NCI-H2081 (cell line): ENCODE results near the gene GALT.
A peak's percentile ranks its signal among the peaks of the same experiment; 100 is the strongest.

Source experiments
- DNase-seq, 2 experiments: peaks; one replicate each; lab custom pipeline; 2025; lab: John Stamatoyannopoulos, UW

GALT gene

GRCh38 chr9:34651876-34652601 lies 5.6 kb downstream of the GALT start, which contains the start of gene IL11RA:
Gene IL11RA, plus strand, starts transcription at chr9:34652185. Its CDS starts 3,033 bp downstream, at chr9:34655218.
- no peak for DNase-seq

DNA sequence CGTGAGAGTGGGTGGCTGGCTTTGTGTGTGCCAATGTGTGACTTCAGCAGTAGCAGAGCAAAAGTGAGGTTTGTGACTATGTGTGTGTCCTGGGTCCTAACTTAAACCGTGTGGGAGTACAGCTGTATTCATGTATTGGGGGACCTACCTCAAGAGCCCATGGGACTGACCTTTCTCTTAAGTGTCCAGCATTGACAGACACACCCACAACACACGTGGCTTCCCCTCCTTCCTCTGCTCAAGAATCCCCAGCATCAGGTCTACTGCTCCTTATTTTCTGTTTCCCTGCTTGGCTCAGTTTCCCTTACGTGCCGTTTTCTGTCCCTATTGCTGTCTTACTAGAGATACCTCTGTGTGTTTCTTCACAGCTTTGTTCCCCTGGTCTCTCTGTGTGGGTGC lies 6.1 kb downstream of the GALT start:
- no peak for DNase-seq

DNA sequence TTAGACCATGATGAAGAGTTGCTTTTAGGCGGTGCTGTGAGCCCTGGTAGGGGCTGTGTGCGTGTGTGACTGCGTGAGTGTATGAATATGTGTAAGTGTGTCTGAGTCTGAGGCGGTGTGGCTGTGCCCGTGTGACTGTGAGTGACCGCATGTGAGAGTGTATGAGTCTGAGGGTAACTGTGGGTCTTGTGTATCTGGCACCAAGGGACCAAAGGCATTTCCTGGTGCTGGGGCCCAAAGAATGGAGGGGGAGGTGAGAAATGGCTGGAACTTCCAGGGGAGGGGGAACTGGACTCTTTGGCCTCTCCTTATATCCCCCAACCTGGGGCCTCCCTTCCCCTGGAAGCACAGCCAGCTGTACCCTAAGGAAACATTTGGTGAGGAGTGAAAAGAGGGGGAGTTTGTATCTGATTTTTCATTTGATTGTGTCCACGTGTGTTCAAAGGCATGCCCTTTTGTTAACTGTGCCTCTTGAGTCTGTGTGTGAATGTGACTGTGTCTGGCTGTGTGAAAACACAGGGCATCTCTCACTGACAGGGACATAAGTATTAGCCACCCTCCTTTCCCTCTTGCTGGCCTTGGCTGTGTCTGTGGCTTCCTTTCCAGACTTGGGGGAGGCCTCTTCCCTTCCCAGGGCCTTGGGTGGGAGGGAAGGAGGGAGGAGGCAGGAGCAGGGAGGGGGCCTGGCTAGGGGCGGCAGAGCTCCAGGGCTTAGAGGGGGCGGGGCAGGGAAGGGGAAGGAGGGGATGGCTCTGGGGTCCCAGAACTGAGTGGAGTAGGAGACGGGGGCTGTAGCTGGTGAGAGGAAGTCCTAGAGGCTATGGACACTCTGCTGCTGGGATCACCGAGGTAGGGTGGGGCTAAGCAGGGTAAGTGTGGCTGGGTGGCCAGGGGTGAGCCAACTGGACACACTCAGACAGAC lies 6.9 kb downstream of the GALT start:
- DNase-seq = no peak

GRCh38 chr9:34654323-34655051 lies 8.0 kb downstream of the GALT start:
- peak; percentile 60 to 73 for DNase-seq

DNA sequence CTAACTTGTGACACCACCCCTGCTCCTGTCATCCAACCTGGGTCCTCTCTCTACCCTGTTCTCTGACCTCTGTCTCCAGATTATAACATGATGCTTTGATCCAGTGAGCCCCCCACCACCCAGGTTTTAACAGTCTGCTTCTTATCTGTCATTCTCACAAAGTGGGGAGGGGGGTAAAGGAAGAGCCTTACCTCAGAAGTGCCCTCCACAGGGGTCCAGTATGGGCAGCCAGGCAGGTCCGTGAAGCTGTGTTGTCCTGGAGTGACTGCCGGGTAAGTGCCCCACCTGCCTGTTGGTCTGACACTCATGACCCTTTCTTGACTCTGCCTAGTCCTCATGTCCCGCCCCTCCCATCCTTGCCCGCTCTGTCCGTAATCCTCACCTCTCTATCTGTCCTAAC lies 8.9 kb downstream of the GALT start:
- no peak for DNase-seq

DNA sequence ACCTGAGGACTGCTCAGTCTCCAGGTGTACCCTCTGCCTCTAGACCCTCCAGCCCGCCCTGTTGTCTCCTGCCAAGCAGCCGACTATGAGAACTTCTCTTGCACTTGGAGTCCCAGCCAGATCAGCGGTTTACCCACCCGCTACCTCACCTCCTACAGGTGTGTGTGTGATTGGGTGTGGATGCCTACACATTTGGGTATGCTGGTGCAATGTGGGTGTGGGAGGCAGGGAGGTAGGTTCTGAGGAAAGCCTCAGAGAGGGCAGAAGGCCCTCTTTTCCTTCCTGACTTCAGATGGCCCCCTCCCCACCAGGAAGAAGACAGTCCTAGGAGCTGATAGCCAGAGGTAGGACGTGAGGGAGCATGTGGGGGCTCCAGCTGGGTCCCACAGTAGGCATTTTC lies 10.5 kb downstream of the GALT start:
- DNase-seq = no peak

DNA sequence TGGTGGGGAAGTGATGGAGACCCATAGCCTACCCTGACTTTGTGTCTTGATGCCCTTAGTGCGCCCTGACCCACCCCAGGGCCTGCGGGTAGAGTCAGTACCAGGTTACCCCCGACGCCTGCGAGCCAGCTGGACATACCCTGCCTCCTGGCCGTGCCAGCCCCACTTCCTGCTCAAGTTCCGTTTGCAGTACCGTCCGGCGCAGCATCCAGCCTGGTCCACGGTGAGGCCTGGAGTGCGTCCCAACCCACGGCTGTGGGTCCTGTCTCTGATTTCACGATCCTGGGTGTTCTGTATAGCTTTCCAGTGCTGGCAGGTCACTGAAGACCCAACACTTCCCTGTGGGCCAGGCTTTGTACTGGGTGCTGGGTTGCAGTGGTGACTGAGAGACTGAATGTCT lies 12.0 kb downstream of the GALT start:
- DNase-seq = no peak

DNA sequence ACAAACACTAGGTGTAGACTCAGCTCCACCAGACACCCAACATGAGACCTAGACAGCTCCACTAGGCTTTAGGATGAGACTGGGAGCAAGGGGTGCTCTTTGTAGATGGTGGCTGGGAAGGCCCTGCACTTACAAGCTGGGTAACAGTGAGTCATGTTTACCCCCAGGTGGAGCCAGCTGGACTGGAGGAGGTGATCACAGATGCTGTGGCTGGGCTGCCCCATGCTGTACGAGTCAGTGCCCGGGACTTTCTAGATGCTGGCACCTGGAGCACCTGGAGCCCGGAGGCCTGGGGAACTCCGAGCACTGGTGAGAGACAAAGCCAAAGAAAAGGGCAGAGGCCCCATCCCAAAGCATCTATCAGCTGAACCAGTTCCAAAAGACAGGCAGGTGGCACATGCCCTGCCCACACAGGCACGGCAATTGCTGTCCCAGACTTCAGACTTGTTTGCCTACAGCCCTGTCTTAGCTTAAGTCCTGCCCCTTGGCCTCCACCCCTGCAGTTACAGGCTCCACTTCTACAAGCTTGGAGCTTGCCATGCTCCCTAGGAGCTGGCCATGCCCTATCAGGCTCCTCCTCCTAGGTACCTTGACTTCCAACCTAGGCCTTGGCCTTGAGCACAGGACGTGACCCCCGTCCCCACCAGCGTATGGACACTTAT lies 13.2 kb downstream of the GALT start:
- peak in 1 of 2 experiments; percentile 15 for DNase-seq

DNA sequence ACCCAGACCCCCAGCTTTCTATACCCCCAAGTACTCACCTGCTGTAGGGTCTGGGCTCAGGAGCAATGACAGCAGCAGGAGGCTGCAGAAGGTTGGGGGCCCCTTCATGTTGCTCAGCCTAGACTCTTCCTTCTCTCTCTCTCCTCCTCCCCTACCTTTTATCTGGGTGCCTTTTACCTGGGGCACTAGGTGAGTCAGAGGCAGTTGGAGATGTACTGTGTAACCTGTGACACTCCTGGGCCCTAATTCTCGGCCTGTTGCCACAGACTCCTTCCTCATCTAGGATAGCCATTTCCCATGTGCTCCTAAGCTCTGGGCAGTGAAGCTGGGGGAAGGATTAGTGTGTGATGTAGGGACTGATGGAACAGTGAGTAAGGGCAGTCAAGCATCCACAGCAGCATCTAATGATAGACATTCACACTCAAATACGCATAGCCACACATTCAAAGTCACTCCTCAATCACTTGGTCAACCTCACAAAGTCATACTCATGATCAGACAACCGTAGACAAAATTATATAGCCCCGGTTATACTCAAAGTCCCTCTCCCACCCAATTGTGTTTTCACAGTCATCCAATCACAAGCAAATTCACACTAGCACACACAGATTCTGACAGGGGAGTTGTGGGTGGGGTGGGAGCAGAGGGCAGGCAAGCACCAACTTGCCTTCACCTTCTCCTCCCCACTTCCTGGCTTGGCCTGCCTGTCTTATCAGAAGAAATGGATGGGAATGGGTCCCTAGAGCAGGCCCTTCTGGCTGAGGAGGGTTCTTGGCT lies 16.2 kb downstream of the GALT start, which contains the start of gene CCL27:
Gene CCL27, minus strand, starts transcription at position 132 of the 777 bp plus-strand sequence. Its CDS starts 24 bp downstream, at position 108.
- no peak for DNase-seq

- no peak for DNase-seq
These were observed 16.8 kb downstream of the GALT start for GRCh38 chr9:34663303-34663605.

GRCh38 chr9:34664281-34665066 lies 18.0 kb downstream of the GALT start:
- peak; percentile 42 to 51 for DNase-seq

GRCh38 chr9:34665067-34665380 lies 18.5 kb downstream of the GALT start:
- no peak for DNase-seq

GRCh38 chr9:34665381-34666250 lies 19.1 kb downstream of the GALT start:
- DNase-seq = peak; percentile 96

- DNase-seq = no peak
These were observed 23.5 kb downstream of the GALT start for GRCh38 chr9:34669809-34670562.

GRCh38 chr9:34671307-34671706 lies 24.8 kb downstream of the GALT start:
- DNase-seq = no peak

- DNase-seq = no peak
These were observed 28.0 kb downstream of the GALT start for GRCh38 chr9:34674440-34674839.

- peak; percentile 72 to 82 for DNase-seq
These were observed 28.7 kb downstream of the GALT start for GRCh38 chr9:34675048-34675714.

GRCh38 chr9:34675869-34676268 lies 29.4 kb downstream of the GALT start:
- no peak for DNase-seq
